GM23338 (cell line): ENCODE results near the gene ID3. TPM values are rescaled to one million over a fixed set of nuclear protein-coding genes. Genes with fewer than 3 reads are reported as not detected.
A peak's percentile ranks its signal among the peaks of the same experiment; 100 is the strongest.

Source experiments
- ATAC-seq: fragments of 200-7000 bp; cut with Tn5 transposase; 3 replicates; pipeline ENCODE4 v1.9.1; 2020
- DNase-seq: peaks from one replicate; pipeline ENCODE4 v3.0.0-alpha.2; 2015; ENCODE audit warnings: low spot score
- H2AFZ ChIP-seq: fragments of 200-600 bp; sonication (generic); 2 replicates; pipeline ENCODE4 v1.8.0; 2016; ENCODE audit warnings: antibody characterized with exemption, mild to moderate bottlenecking, moderate library complexity
- H3F3A ChIP-seq: fragments of 200-600 bp; sonication (generic); replicated peaks from 2 replicates; pipeline ENCODE4 v1.8.0; 2017; ENCODE audit warnings: antibody characterized with exemption, mixed run types, low read depth
- H3K27ac ChIP-seq: fragments of 200-600 bp; sonication (generic); 2 replicates; pipeline ENCODE4 v1.6.1; 2016; ENCODE audit warnings: low read depth
- H3K27me3 ChIP-seq: fragments of 200-600 bp; sonication (generic); 2 replicates; pipeline ENCODE4 v1.8.0; 2016; ENCODE audit warnings: mild to moderate bottlenecking, mixed run types, moderate library complexity; ENCODE audit not compliant: insufficient read depth
- H3K36me3 ChIP-seq: fragments of 200-600 bp; sonication (generic); 2 replicates; pipeline ENCODE4 v1.8.0; 2016; ENCODE audit warnings: mild to moderate bottlenecking; ENCODE audit not compliant: insufficient read depth
- H3K4me1 ChIP-seq: fragments of 200-600 bp; sonication (generic); 2 replicates; pipeline ENCODE4 v1.8.0; 2016; ENCODE audit warnings: mild to moderate bottlenecking, moderate library complexity; ENCODE audit not compliant: insufficient read depth
- H3K4me2 ChIP-seq: fragments of 200-600 bp; sonication (generic); 2 replicates; pipeline ENCODE4 v1.7.1; 2017; ENCODE audit warnings: mixed run types
- H3K4me3 ChIP-seq: fragments of 200-600 bp; sonication (generic); 2 replicates; pipeline ENCODE4 v1.6.1; 2016; ENCODE audit warnings: mixed run types
- H3K79me2 ChIP-seq: fragments of 200-600 bp; sonication (generic); replicated peaks from 2 replicates; pipeline ENCODE4 v1.8.0; 2017; ENCODE audit warnings: mild to moderate bottlenecking; ENCODE audit not compliant: insufficient read depth
- H3K9me2 ChIP-seq: fragments of 200-600 bp; sonication (generic); 2 replicates; pipeline ENCODE4 v1.8.0; 2017; ENCODE audit not compliant: insufficient read depth
- H4K20me1 ChIP-seq: fragments of 200-600 bp; sonication (generic); replicated peaks from 2 replicates; pipeline ENCODE4 v1.8.0; 2017; ENCODE audit warnings: mild to moderate bottlenecking; ENCODE audit not compliant: insufficient read depth
- H3K27ac Mint-ChIP-seq: 2 replicates; pipeline ENCODE4 v1.8.0; 2020; ENCODE audit warnings: inconsistent platforms, mild to moderate bottlenecking, moderate library complexity, mixed read lengths
- H3K27me3 Mint-ChIP-seq: 3 replicates; pipeline ENCODE4 v1.8.0; 2022; ENCODE audit warnings: low read depth, mild to moderate bottlenecking, moderate library complexity, mixed read lengths, inconsistent platforms; ENCODE audit not compliant: insufficient read depth, poor library complexity
- H3K36me3 Mint-ChIP-seq: 3 replicates; pipeline ENCODE4 v1.8.0; 2021; ENCODE audit warnings: low read depth, mild to moderate bottlenecking, inconsistent platforms, moderate library complexity, mixed read lengths
- H3K4me1 Mint-ChIP-seq: 3 replicates; pipeline ENCODE4 v1.8.0; 2020; ENCODE audit warnings: mild to moderate bottlenecking, inconsistent platforms, mixed read lengths
- H3K4me3 Mint-ChIP-seq: 3 replicates; pipeline ENCODE4 v1.8.0; 2021; ENCODE audit warnings: moderate library complexity, mild to moderate bottlenecking, inconsistent platforms, mixed read lengths
- H3K9me3 Mint-ChIP-seq: 3 replicates; pipeline ENCODE4 v1.8.0; 2020; ENCODE audit warnings: moderate library complexity, mild to moderate bottlenecking, inconsistent platforms, mixed read lengths
- CREB1 ChIP-seq: fragments of 250-450 bp; sonication (Bioruptor Pico); IDR thresholded peaks from 2 replicates; pipeline ENCODE4 v1.5.0; 2020; ENCODE audit warnings: low read depth, mild to moderate bottlenecking, moderate library complexity
- CTCF ChIP-seq, 2 experiments: fragments of 200-600 bp in 1 of 2; sonication (generic) in 1 of 2; conservative IDR thresholded peaks; 2 replicates each; pipeline versions ENCODE4 v1.5.1 to v1.6.1; 2016 to 2017; ENCODE audit warnings: antibody characterized with exemption in 2 of 2, low read depth in 2 of 2, mild to moderate bottlenecking in 2 of 2, moderate library complexity in 1 of 2
- ETS1 ChIP-seq: IDR thresholded peaks from 2 replicates; pipeline ENCODE4 v1.6.1; 2016; ENCODE audit warnings: antibody characterized with exemption
- EZH2 ChIP-seq: fragments of 200-600 bp; sonication (generic); IDR thresholded peaks from one replicate; pipeline ENCODE4 v1.8.0; 2017; ENCODE audit warnings: antibody characterized with exemption, mild to moderate bottlenecking, low read depth; ENCODE audit not compliant: unreplicated experiment
- EZH2phosphoT487 ChIP-seq: fragments of 200-600 bp; sonication (generic); IDR thresholded peaks from one replicate; pipeline ENCODE4 v1.8.1; 2018; ENCODE audit warnings: antibody characterized with exemption; ENCODE audit not compliant: unreplicated experiment
- JUNB ChIP-seq: IDR thresholded peaks from one replicate; pipeline ENCODE4 v1.6.1; 2016; ENCODE audit warnings: antibody characterized with exemption; ENCODE audit not compliant: unreplicated experiment
- NANOG ChIP-seq: IDR thresholded peaks from 2 replicates; pipeline ENCODE4 v1.6.1; 2016; ENCODE audit warnings: antibody characterized with exemption, borderline replicate concordance
- POLR2AphosphoS5 ChIP-seq: IDR thresholded peaks from 2 replicates; pipeline ENCODE4 v1.6.1; 2016; ENCODE audit warnings: antibody characterized with exemption, low read depth
- REST ChIP-seq: IDR thresholded peaks from one replicate; pipeline ENCODE4 v1.6.1; 2018; ENCODE audit warnings: antibody characterized with exemption; ENCODE audit not compliant: unreplicated experiment
- STAT1 ChIP-seq: IDR thresholded peaks from one replicate; pipeline ENCODE4 v1.6.1; 2016; ENCODE audit warnings: antibody characterized with exemption; ENCODE audit not compliant: unreplicated experiment
- ZNF114 ChIP-seq: fragments of 250-450 bp; sonication (Bioruptor Pico); IDR thresholded peaks from 2 replicates; pipeline ENCODE4 v1.5.0; 2020; ENCODE audit warnings: mild to moderate bottlenecking, moderate library complexity
- ZNF331 ChIP-seq: fragments of 250-450 bp; sonication (Bioruptor Pico); IDR thresholded peaks from 2 replicates; pipeline ENCODE4 v1.5.0; 2020; ENCODE audit warnings: low read depth, mild to moderate bottlenecking, moderate library complexity
- ZNF462 ChIP-seq: fragments of 250-450 bp; sonication (Bioruptor Pico); IDR thresholded peaks from 2 replicates; pipeline ENCODE4 v1.5.0; 2020; ENCODE audit warnings: mild to moderate bottlenecking, moderate library complexity
- polyA plus RNA-seq: library from polyadenylated mRNA; unstranded; fragments of >200 nt; fragmentation: Nextera tagmentation; extraction: Ambion mirVana; gene quantifications from 2 replicates; pipeline ENCODE4 v1.2.1, GENCODE V29; 2016
- total RNA-seq: library from RNA; depleted of rRNA; stranded (reverse); fragments of >200 nt; shearing (Covaris generic); gene quantifications from 2 replicates; pipeline ENCODE4 v1.2.3, GENCODE V29; 2014

ID3 gene
- total and polyA plus RNA-seq, 2 experiments from 2014 or later, result 164 to 345 TPM

- Mint-ChIP-seq H3K27me3 (peaks cover 7% of the 10 kb centered on the region), H3K27ac (peak overlapping the region; percentile 11; the same call in 1 of the 2 replicates), H3K36me3 (no peaks in the 10 kb centered on the region), H3K4me1 (peaks cover 33% of the 10 kb centered on the region), H3K9me3 (no peaks in the 10 kb centered on the region), H3K4me3 (no peak overlapping the region)
- no peak for DNase-seq
- peak overlapping the region; percentile 56 for H2AFZ ChIP-seq
- H3K79me2 ChIP-seq, result no peaks in the 10 kb centered on the region
- ATAC-seq, result no peak
- H3K4me2 ChIP-seq, result no peak overlapping the region
- H3K36me3 ChIP-seq, result no peaks in the 10 kb centered on the region
- H3K27ac ChIP-seq, result no peak overlapping the region
- no peaks in the 10 kb centered on the region for H3K9me2 ChIP-seq
- no peak for TF ChIP-seq ETS1
- TF ChIP-seq NANOG, result no peak
- TF ChIP-seq ZNF462 (CRISPR knock-in tag), result no peak
- no peak for TF ChIP-seq CREB1 (CRISPR knock-in tag)
- TF ChIP-seq CTCF (conservative IDR thresholded peaks at IDR 0.05; ENCODE audit: low read depth in 2 of 2), result no peak
- no peak for TF ChIP-seq EZH2
- TF ChIP-seq ZNF114, result no peak
- no peak for TF ChIP-seq JUNB
- no peak for TF ChIP-seq EZH2phosphoT487
- TF ChIP-seq ZNF331 (CRISPR knock-in tag), result no peak
- no peak for TF ChIP-seq POLR2AphosphoS5
- TF ChIP-seq STAT1, result no peak
- no peak for TF ChIP-seq REST
- H3K27me3 ChIP-seq, result no peaks in the 10 kb centered on the region
- no peaks in the 10 kb centered on the region for H4K20me1 ChIP-seq
- H3F3A ChIP-seq, result no peaks in the 10 kb centered on the region; the same call in 1 of the 2 replicates
- H3K4me3 ChIP-seq, result no peak overlapping the region
- H3K4me1 ChIP-seq, result peaks cover 28% of the 10 kb centered on the region
Observed at GRCh38 chr1:23588749-23589548, 29.6 kb upstream of the ID3 start.
